K562 (cell line): ENCODE results near the gene VIPR2. TPM values are rescaled to one million over a fixed set of nuclear protein-coding genes. Genes with fewer than 3 reads are reported as not detected.

Experiments used
- DPF2 ChIP-seq: fragments of 450-650 bp; IDR thresholded peaks from 2 replicates; pipeline ENCODE4 v1.6.1; 2016
- MTA2 ChIP-seq: fragments of 450-650 bp; IDR thresholded peaks from 2 replicates; pipeline ENCODE4 v1.6.1; 2016; ENCODE audit warnings: low read depth
- NCOA6 ChIP-seq: fragments of 450-650 bp; IDR thresholded peaks from 2 replicates; pipeline ENCODE4 v1.6.1; 2017; ENCODE audit warnings: mild to moderate bottlenecking
- PRMT5 ChIP-seq: sonication (generic); formaldehyde crosslinking; IDR thresholded peaks from 2 replicates; pipeline ENCODE4 v1.5.0; 2020; ENCODE audit warnings: missing genetic modification reagents
- ZNF253 ChIP-seq: fragments of 250-450 bp; sonication (Bioruptor Pico); conservative IDR thresholded peaks from 2 replicates; pipeline ENCODE4 v1.6.1; 2021; ENCODE audit warnings: mild to moderate bottlenecking
- ZNF354B ChIP-seq: fragments of 250-450 bp; sonication (Bioruptor Pico); IDR thresholded peaks from 2 replicates; pipeline ENCODE4 v1.4.0; 2020
- polyA plus RNA-seq, 8 experiments: library from polyadenylated mRNA; depleted of rRNA in 4 of 8; stranded (reverse) in 5 of 8; unstranded in 3 of 8; fragments of >200 nt; fragmentation: Nextera tagmentation in 2 of 8; fragmentation: Illumina TruSeq in 1 of 8; extraction: Ambion mirVana in 2 of 8; extraction: Trizol in 1 of 8; gene quantifications; 2 replicates each; pipeline versions ENCODE4 v1.2.1 to v1.2.3, GENCODE V29; 2011 to 2014; ENCODE audit warnings: inconsistent platforms in 1 of 8, missing spikeins in 1 of 8
- total RNA-seq, 7 experiments: library from RNA; depleted of rRNA in 6 of 7; stranded (reverse); fragments of >200 nt in 6 of 7; fragmentation: Illumina TruSeq in 2 of 7; extraction: Trizol in 2 of 7; gene quantifications; 2 replicates each; pipeline versions ENCODE4 v1.2.1 to v1.2.3, GENCODE V29; 2011 to 2021; ENCODE audit warnings: low replicate concordance in 1 of 7
- TF ChIP-seq, protein P1 (sequence below), 2 experiments: fragments of 450-650 bp in 1 of 2; sonication (generic) in 1 of 2; formaldehyde crosslinking in 1 of 2; IDR thresholded peaks; 2 replicates each; pipeline versions ENCODE4 v1.7.1 to v1.9.0; 2016 to 2022; ENCODE audit warnings: inconsistent platforms in 1 of 2, mild to moderate bottlenecking in 1 of 2, missing genetic modification reagents in 1 of 2

Gene VIPR2
- total and polyA plus RNA-seq, 9 of the 15 experiments (the other 6 are each of a cell fraction or from before 2014, with no cell fraction given): 0.04 TPM; not detected in 8

DNA sequence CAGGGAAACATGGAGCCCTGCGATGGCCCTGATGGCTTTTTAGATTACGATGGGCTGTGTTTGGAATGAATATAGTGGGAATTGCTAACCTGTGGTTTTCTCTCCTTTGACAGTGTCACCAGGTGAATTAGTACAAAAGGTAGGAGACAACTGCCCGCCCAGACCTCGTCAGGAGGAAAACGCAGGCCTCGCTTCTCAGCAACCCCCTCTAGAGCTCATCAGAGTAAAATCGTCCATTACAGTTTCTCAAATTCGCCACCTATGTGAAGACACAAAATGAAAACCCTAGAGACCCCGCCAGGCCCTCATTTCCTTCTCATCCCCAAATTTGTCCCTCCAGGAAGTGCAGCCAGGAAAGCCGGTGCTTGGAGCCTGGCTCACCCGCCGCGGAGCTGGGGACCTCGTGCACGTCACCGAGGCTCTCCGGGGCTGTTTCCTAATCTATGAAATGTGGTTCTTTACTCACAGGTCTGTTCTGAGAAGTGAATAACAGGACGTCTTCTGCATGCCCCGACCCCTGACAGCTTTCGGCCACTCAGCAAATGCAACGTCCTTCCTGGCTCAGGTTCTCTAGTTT is 143.7 kb downstream of the VIPR2 start (continued):
- TF ChIP-seq, protein P1, sequence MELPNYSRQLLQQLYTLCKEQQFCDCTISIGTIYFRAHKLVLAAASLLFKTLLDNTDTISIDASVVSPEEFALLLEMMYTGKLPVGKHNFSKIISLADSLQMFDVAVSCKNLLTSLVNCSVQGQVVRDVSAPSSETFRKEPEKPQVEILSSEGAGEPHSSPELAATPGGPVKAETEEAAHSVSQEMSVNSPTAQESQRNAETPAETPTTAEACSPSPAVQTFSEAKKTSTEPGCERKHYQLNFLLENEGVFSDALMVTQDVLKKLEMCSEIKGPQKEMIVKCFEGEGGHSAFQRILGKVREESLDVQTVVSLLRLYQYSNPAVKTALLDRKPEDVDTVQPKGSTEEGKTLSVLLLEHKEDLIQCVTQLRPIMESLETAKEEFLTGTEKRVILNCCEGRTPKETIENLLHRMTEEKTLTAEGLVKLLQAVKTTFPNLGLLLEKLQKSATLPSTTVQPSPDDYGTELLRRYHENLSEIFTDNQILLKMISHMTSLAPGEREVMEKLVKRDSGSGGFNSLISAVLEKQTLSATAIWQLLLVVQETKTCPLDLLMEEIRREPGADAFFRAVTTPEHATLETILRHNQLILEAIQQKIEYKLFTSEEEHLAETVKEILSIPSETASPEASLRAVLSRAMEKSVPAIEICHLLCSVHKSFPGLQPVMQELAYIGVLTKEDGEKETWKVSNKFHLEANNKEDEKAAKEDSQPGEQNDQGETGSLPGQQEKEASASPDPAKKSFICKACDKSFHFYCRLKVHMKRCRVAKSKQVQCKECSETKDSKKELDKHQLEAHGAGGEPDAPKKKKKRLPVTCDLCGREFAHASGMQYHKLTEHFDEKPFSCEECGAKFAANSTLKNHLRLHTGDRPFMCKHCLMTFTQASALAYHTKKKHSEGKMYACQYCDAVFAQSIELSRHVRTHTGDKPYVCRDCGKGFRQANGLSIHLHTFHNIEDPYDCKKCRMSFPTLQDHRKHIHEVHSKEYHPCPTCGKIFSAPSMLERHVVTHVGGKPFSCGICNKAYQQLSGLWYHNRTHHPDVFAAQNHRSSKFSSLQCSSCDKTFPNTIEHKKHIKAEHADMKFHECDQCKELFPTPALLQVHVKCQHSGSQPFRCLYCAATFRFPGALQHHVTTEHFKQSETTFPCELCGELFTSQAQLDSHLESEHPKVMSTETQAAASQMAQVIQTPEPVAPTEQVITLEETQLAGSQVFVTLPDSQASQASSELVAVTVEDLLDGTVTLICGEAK (IDR thresholded peaks at IDR 0.05): no peak
- TF ChIP-seq, protein P1 (CRISPR knock-in tag; IDR thresholded peaks at IDR 0.05): no peak
- TF ChIP-seq ZNF354B (CRISPR knock-in tag): no peak
- TF ChIP-seq MTA2: no peak
- 0 out of 2 replicates have a peak, but pooled peaks have one; percentile 19 for TF ChIP-seq DPF2
- TF ChIP-seq ZNF253: no peak
- no peak for TF ChIP-seq PRMT5 (CRISPR knock-in tag)
- TF ChIP-seq NCOA6: no peak
- TF ChIP-seq, all 486 proteins: peak for 6
